Measurements from ENCODE around the gene PLA2G6.

The PLA2G6 gene

DNA sequence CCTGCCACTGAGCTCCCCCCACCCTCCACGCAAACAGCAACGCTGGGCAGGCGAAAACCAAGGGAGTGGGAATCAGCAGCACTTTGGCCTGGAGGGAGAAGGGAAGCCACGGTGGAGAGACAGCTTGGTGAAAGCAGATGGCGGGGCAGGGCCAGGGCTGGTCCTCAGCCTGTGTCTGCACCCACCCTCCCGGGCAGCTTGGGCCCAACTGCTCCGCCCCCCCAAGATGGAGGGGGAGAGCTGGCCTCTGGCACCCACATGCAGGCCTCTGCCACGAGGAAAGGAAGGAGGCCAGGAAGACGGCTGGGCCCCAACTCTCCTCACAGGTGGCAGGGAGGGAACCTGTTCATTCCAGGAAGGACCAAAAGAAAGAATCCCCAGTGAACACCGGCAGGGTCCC lies 38.0 kb upstream of the PLA2G6 start:
- H3K4me3 ChIP-seq (ENCODE audit: low read depth, low read length), result no peak overlapping the region
- TF ChIP-seq, protein P1, sequence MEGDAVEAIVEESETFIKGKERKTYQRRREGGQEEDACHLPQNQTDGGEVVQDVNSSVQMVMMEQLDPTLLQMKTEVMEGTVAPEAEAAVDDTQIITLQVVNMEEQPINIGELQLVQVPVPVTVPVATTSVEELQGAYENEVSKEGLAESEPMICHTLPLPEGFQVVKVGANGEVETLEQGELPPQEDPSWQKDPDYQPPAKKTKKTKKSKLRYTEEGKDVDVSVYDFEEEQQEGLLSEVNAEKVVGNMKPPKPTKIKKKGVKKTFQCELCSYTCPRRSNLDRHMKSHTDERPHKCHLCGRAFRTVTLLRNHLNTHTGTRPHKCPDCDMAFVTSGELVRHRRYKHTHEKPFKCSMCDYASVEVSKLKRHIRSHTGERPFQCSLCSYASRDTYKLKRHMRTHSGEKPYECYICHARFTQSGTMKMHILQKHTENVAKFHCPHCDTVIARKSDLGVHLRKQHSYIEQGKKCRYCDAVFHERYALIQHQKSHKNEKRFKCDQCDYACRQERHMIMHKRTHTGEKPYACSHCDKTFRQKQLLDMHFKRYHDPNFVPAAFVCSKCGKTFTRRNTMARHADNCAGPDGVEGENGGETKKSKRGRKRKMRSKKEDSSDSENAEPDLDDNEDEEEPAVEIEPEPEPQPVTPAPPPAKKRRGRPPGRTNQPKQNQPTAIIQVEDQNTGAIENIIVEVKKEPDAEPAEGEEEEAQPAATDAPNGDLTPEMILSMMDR (IDR thresholded peaks at IDR 0.05; ENCODE audit: control insufficient read depth, extremely low read depth, insufficient read depth), result no peak
- no peak for DNase-seq (ENCODE audit: low read depth)

DNA sequence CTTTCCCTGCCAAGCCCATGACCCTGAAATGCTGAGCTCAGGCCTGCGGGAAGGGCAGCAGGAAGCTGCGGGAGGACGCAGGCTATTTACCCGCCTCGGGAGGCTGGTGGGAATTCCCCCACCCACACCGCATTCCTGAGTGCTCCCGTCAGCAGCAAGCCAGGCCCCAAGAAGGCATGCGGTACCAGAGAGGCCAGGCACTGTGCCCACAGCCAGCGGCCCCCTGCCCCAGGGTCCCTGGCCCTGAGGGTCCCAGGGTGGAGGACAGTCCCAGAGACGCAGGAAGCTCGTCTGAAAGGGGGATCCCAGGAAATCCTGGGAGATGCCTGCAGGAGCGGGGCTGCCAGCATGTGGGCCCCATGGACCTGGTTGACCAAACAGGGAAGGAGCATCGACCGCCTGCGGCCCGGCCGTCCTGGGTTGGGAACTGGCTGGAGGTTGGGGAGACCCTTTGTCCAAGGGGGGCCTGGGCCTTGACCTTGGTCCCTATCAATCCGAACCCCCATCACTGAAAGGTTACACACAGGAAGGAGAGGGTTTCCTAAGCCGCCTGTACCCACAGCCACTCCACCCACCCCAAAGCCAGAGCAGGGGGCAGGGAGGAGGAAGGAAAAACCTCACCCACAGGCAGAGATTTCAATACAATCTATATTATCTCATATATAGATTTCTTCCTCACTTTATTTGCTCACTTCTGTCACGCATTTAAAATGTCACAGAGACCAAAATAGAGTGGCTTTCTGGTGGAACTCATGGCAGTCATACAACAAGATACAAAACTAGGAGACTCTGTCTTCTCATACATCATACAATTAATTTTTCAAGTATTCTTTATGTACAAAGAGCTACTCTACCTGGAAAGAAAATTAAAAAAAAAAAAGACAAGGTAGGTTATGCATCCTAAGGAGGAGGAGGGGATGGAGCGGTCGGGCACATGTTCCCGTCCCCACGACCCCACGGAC lies 37.3 kb upstream of the PLA2G6 start:
- H3K4me3 ChIP-seq (ENCODE audit: low read depth, low read length), result no peak overlapping the region
- no peak for DNase-seq (ENCODE audit: low read depth)
- TF ChIP-seq, protein P1 (IDR thresholded peaks at IDR 0.05; ENCODE audit: control insufficient read depth, extremely low read depth, insufficient read depth), result no peak

DNA sequence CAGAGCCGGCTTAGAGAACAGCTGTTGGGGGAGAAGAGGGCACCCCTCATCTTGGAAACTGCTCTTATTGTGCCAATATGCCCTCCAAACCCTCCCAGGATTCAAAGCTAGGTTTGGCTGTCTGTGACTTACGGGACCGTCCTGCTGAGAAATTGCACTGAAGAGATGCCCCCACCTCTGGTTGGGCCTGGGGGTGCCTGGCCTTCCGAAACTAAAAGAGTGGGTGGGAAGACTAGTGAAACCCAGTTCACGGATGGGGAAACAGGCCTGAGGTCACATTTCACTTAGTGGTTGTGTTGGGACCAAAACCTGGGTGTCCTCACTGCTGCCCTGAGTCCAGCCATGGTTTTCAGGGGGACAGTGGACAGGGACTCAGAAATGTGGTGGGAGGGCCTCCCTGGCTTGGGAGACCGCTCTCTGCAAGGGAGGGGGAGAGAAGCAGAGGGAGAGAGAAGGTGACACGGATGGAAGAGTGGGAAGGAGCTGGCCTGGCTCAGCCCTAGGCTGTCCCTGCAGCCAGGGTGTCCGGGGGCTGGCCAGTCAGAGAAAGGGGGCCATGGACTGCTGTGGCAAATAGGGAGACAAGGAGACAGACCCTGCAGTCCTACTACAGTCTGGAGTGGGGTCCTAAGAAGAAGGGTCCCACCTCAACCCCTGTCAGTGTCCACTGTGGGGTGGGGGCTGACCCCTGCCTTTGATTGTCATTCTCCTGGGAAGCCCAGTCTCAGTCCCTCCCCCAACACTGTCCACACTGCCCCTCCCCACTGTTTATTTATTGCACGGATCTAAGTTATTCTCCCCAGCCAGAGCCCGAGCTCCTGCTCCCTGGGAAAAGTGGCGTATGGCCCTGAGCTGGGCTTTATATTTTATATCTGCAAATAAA lies 33.8 kb upstream of the PLA2G6 start:
- DNase-seq (ENCODE audit: low read depth), result no peak
- H3K4me3 ChIP-seq (ENCODE audit: low read depth, low read length), result no peak overlapping the region
- TF ChIP-seq, protein P1 (IDR thresholded peaks at IDR 0.05; ENCODE audit: control insufficient read depth, extremely low read depth, insufficient read depth), result no peak

DNA sequence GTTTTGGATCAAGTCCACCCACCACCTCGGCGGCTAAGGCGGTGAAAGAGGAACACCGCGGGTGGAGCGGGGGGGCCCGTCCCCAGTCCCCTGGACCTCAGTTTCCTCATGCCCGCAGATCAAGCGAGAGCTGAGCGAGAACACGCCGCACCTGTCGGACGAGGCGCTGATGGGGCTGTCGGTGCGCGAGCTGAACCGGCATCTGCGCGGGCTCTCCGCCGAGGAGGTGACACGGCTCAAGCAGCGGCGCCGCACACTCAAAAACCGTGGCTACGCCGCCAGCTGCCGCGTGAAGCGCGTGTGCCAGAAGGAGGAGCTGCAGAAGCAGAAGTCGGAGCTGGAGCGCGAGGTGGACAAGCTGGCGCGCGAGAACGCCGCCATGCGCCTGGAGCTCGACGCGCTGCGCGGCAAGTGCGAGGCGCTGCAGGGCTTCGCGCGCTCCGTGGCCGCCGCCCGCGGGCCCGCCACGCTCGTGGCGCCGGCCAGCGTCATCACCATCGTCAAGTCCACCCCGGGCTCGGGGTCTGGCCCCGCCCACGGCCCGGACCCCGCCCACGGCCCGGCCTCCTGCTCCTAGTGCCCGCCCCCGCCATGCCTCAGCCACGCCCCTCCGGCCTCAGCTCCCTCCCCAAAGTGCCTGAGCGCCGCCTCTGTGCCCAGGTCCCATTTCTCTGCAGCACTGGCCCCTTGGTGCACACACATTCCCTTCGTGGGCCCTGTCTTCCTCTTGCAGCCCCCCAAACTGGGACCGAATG lies 32.8 kb upstream of the PLA2G6 start:
- H3K4me3 ChIP-seq (ENCODE audit: low read depth, low read length), result no peak overlapping the region
- DNase-seq (ENCODE audit: low read depth), result no peak
- TF ChIP-seq, protein P1 (IDR thresholded peaks at IDR 0.05; ENCODE audit: control insufficient read depth, extremely low read depth, insufficient read depth), result no peak

DNA sequence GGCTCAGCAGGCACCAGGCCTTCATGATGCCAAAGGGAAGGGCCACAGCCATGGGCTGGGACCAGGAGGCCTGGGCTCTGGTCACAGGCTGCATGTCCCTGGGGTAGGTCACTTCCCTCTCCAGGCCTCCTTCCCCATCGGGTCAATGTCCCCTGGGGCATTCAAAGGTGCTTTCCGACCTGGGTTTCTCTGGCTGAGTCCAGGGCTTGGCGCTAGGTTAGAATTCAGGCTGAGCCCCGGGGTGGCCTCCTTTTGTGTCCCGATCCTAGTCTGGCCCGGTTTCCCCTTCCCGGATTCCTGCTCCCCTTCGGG lies 32.3 kb upstream of the PLA2G6 start:
- no peak for DNase-seq (ENCODE audit: low read depth)
- H3K4me3 ChIP-seq (ENCODE audit: low read depth, low read length), result no peak overlapping the region
- TF ChIP-seq, protein P1 (IDR thresholded peaks at IDR 0.05; ENCODE audit: control insufficient read depth, extremely low read depth, insufficient read depth), result no peak

DNA sequence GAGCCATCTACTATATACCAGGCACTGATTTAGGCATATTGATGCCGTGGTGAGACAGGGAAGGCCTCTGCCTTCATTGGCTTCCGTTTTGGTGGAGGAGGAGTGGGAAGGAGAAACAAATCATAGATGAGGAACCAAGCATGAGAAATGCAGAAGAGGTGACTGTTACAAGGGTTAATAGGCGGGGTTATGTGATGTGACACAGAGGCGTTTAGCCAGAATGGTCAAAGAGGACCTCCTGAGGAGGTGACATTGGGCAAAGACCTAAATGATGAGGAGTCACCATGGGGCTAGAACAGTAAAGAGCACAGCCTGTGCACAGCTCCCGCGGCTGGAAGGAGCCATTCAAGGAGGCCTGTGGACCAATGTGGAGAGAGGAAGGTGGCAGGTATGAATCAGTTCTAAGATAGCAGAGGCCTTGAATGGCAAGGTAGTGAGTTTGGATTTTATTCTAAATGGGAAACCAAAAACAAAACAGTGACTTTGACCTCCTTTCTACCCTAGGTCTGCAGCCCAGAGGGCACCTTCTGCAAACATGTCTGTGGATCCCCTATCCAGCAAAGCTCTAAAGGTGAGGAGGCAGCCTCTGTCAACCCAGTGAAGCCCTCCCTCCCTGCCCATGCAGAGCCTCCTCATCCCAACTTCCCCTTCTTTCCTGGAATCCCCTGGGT lies 31.8 kb upstream of the PLA2G6 start:
- no peak overlapping the region for H3K4me3 ChIP-seq (ENCODE audit: low read depth, low read length)
- TF ChIP-seq, protein P1 (IDR thresholded peaks at IDR 0.05; ENCODE audit: control insufficient read depth, extremely low read depth, insufficient read depth), result no peak
- no peak for DNase-seq (ENCODE audit: low read depth)
